ENCODE results near the gene POLR3A. TPM values are rescaled to one million over a fixed set of nuclear protein-coding genes. Genes with fewer than 3 reads are reported as not detected.
A peak's percentile ranks its signal among the peaks of the same experiment; 100 is the strongest.

POLR3A gene
- total and polyA plus RNA-seq, 8 donors = 14.0 to 19.5 (median 17.6) TPM

DNA sequence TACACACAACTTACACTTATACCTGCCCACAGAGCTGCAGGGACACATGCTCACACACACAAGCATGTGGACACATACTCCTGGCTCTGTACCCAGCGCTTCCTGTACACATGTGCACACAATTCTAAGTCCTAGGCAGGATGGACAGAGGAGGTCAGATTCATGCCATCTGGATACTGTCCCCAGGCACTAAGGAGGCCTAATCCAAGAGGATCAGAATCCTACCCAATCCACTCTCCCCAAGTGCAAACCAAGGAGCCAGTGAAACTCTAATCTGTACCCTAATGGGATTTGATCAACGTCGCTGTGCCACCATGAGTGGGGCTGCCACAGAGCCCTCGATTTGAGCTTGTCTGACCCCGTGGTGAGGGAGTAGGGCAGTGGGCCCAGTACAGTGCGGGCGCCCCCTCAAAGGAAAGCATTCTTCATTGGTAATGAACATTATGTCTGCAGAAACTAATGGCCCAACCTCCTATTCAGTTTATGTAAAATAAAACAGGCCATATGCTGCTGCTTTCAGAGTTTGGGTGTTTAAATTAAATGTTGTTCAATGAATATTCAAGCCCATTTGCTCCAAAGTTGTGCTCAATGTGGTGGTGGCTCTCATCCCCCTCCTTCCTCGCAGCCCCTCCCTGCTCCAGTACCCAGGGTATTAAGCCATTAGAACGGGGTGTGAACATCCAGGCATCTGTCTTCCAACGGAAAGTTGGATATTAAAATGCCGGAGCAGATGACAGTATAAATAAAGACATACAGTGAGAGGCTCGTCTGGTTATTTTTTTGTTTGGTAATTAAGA is 30.8 kb upstream of the POLR3A start:
- H3K27ac ChIP-seq = no peak overlapping the region
- ATAC-seq (no peak), DNase-seq (no peak)
- no peaks in the 10 kb centered on the region for H3K27me3 ChIP-seq
- no peak overlapping the region for H3K4me3 ChIP-seq
- H3K36me3 ChIP-seq = no peaks in the 10 kb centered on the region
- intact Hi-C loops (cut with DNase I) = no loop called here
- no peaks in the 10 kb centered on the region for H3K4me1 ChIP-seq
- no peaks in the 10 kb centered on the region for H3K9me3 ChIP-seq
- TF ChIP-seq, protein P1, sequence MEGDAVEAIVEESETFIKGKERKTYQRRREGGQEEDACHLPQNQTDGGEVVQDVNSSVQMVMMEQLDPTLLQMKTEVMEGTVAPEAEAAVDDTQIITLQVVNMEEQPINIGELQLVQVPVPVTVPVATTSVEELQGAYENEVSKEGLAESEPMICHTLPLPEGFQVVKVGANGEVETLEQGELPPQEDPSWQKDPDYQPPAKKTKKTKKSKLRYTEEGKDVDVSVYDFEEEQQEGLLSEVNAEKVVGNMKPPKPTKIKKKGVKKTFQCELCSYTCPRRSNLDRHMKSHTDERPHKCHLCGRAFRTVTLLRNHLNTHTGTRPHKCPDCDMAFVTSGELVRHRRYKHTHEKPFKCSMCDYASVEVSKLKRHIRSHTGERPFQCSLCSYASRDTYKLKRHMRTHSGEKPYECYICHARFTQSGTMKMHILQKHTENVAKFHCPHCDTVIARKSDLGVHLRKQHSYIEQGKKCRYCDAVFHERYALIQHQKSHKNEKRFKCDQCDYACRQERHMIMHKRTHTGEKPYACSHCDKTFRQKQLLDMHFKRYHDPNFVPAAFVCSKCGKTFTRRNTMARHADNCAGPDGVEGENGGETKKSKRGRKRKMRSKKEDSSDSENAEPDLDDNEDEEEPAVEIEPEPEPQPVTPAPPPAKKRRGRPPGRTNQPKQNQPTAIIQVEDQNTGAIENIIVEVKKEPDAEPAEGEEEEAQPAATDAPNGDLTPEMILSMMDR (IDR thresholded peaks at IDR 0.05) = no peak

DNA sequence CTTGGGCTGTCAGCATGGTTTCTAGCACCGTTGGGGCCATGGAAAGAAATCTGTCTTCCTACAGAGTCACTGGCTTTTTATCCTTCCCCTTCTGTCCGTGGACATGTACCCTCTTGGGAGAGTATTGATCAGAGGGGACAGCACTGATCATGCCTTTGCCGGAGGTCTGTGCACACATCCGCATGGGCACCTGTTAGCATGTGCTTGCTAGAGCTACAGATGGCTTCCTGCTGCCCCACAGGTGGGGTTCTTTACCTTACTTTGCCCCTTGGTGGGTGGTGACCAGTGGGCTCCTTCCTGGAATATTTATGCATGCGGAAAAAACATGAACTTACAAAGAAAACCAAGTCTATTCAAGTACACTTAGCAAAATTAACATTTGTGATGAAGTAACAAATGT is 29.2 kb upstream of the POLR3A start:
- Histone ChIP-seq H3K4me1 (no peaks in the 10 kb centered on the region), H3K4me3 (no peak overlapping the region), H3K27me3 (no peaks in the 10 kb centered on the region), H3K9me3 (no peaks in the 10 kb centered on the region), H3K36me3 (no peaks in the 10 kb centered on the region), H3K27ac (no peak overlapping the region)
- intact Hi-C loops (cut with DNase I) = no loop called here
- DNase-seq (no peak), ATAC-seq (no peak)
- TF ChIP-seq, protein P1 (IDR thresholded peaks at IDR 0.05) = no peak

DNA sequence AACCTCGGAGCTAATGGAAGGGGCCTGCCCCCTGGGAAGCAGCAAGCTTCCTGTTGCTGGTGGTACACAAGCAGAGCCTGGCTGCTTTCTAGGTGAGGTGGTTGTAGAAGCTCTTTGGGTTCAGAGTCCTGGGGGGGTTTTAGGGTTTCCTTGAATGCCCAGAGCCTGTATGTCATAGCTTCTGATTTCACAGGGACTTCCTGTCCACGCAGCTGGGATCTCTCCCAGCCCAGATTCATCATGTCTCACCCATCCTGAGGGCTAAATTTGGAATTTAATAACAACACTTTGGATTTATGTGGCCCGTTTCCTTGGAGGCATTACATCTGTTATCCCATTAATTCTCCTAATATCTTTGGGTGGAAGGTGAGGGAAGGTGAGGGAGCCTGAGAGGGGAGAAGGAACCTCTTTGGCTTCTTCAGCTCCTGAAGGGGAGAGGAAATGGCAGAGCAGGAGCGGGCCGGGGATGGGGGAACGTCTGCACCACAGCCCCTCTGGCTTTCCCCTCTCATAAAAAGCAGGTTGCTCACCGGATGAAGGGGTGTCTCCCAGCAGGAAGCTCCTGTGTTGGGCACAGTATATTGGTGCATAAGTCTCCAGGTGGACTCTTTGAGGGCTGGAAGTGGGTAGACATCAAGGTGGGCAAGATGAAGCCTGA is 24.0 kb upstream of the POLR3A start:
- intact Hi-C loops (cut with DNase I) = no loop called here

DNA sequence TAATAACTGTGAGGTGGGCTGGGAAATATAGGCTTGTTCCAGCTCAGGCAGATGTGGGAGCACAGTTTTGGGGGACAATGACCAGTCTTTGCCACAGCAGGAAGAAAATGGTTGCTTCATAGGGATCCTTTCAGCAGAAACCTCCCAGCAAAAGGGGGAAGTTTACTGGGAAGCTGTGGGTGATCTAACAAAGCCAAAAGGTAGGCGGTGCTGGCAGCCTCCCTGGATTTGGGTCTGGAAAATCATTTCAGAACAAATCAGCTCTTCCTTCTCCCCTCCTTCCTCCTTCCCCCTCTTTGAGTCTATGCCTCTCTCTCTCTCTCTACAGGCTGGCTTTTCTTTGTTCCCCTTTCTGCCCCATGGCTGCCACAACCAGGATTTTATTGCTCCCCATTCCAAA is 20.5 kb upstream of the POLR3A start:
- no peak for ATAC-seq
- no peak overlapping the region for H3K27ac ChIP-seq
- H3K4me1 ChIP-seq = peaks cover 3 to 8% of the 10 kb centered on the region in 2 donors
- H3K27me3 ChIP-seq = no peaks in the 10 kb centered on the region
- no peak for DNase-seq
- H3K36me3 ChIP-seq = no peaks in the 10 kb centered on the region
- H3K4me3 ChIP-seq = no peak overlapping the region
- intact Hi-C loops (cut with DNase I) = loop anchor here in 1 of 2 donors (10.0 kb wide), 2 partner anchors 605 to 1145 kb away; no protein-coding TSS in a partner anchor
- H3K9me3 ChIP-seq = no peaks in the 10 kb centered on the region
- TF ChIP-seq, protein P1 (IDR thresholded peaks at IDR 0.05) = no peak

More for the DNA sequence above, 24.0 kb upstream of the POLR3A start:
- Histone ChIP-seq H3K9me3 (no peaks in the 10 kb centered on the region), H3K27ac (no peak overlapping the region), H3K27me3 (no peaks in the 10 kb centered on the region), H3K4me1 (no peaks in the 10 kb centered on the region), H3K4me3 (no peak overlapping the region), H3K36me3 (no peaks in the 10 kb centered on the region)
- DNase-seq (peak in 2 of 4 donors; percentile 65 to 73), ATAC-seq (peak; percentile 11)
- TF ChIP-seq, protein P1 (IDR thresholded peaks at IDR 0.05) = no peak

DNA sequence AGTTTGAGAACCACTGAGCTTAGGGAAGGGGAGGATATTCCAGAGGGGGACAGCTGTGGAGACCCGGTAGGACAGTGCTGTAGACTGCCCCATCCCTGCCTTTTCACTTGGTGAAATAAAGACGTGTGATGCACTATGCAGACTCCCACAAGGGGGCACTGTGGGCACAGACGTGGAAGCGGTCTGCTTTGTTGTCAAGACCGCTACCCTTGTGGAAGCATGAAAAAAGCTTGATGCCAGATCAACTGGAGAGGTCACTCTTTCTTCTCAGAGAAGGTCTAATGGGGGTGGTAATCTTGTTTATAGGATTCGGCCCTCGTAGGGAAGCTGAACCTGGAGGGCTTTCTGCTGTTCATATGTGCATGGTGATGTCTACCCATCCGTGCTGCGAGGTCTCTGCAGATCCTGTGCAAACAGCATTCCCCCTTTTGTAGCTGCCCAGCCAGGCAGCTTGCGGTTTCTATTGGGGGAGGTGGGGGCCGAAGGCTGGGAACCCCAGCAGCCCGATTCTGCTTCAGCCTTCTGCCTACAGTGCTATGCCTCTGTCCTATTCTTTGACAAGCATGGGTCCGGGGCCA is 18.1 kb upstream of the POLR3A start:
- no peaks in the 10 kb centered on the region for H3K27me3 ChIP-seq
- peaks cover 3 to 8% of the 10 kb centered on the region in 2 donors for H3K4me1 ChIP-seq
- H3K36me3 ChIP-seq = peaks cover 0 to 15% of the 10 kb centered on the region in 2 donors
- H3K4me3 ChIP-seq = no peak overlapping the region
- intact Hi-C loops (cut with DNase I) = loop anchor here in 1 of 2 donors (10.0 kb wide), 2 partner anchors 607 to 1147 kb away; no protein-coding TSS in a partner anchor
- H3K9me3 ChIP-seq = no peaks in the 10 kb centered on the region
- ATAC-seq = peak; percentile 95
- TF ChIP-seq, protein P1 (IDR thresholded peaks at IDR 0.05) = peak; percentile 76 to 89
- no peak overlapping the region for H3K27ac ChIP-seq
- DNase-seq = peak; percentile 81 to 90 (median 85)
